Activated CD4-positive, alpha-beta T cell treated with anti-CD3 and anti-CD28 coated beads for 4 hours (primary cell): Measurements from ENCODE around the gene CST9.
"Not testable (repeated sequence)": the region's sequence is repeated elsewhere in the genome, so short reads cannot be mapped to it uniquely, and the experiment has no call there.

Source experiments
- DNase-seq, 2 donors: peaks; one replicate each; pipeline ENCODE4 v3.0.0-alpha.2; 2020

CST9 gene

GRCh38 chr20:23636908-23637281 is 31.2 kb upstream of the CST9 start:
- DNase-seq = no peak

- DNase-seq = no peak
These were observed 30.6 kb upstream of the CST9 start for GRCh38 chr20:23636182-23636907.

GRCh38 chr20:23635768-23636090 is 30.0 kb upstream of the CST9 start:
- not testable (repeated sequence) for DNase-seq

- DNase-seq = no peak
These were observed 29.5 kb upstream of the CST9 start for GRCh38 chr20:23634985-23635767.

- no peak for DNase-seq
These were observed 28.5 kb upstream of the CST9 start for GRCh38 chr20:23634044-23634801.

GRCh38 chr20:23632711-23633573 is 27.2 kb upstream of the CST9 start:
- DNase-seq = no peak

- DNase-seq = no peak
These were observed 26.4 kb upstream of the CST9 start for GRCh38 chr20:23631981-23632710.

GRCh38 chr20:23631226-23631822 is 25.6 kb upstream of the CST9 start:
- no peak for DNase-seq

- DNase-seq = no peak
These were observed 24.7 kb upstream of the CST9 start for GRCh38 chr20:23630392-23630849.

- DNase-seq = no peak
These were observed 24.1 kb upstream of the CST9 start for GRCh38 chr20:23629542-23630391.

GRCh38 chr20:23629017-23629541 is 23.4 kb upstream of the CST9 start:
- no peak for DNase-seq

GRCh38 chr20:23628402-23629016 is 22.8 kb upstream of the CST9 start:
- no peak for DNase-seq

- DNase-seq = no peak
These were observed 21.8 kb upstream of the CST9 start for GRCh38 chr20:23627501-23627900.

- DNase-seq = no peak
These were observed 20.4 kb upstream of the CST9 start for GRCh38 chr20:23626040-23626620.

GRCh38 chr20:23625236-23625964 is 19.7 kb upstream of the CST9 start:
- no peak for DNase-seq

GRCh38 chr20:23624324-23624691 is 18.6 kb upstream of the CST9 start:
- DNase-seq = no peak

GRCh38 chr20:23623666-23624323 is 18.1 kb upstream of the CST9 start:
- no peak for DNase-seq

GRCh38 chr20:23622839-23623343 is 17.2 kb upstream of the CST9 start:
- no peak for DNase-seq
